Ovary (tissue), 3 donors: ENCODE measurements around the gene SLC4A2.

ENCODE experiments used
- EP300 ChIP-seq: sonication (generic); formaldehyde crosslinking; IDR thresholded peaks from one replicate; pipeline ENCODE4 v1.6.1; 2017; ENCODE audit warnings: antibody characterized with exemption
- POLR2A ChIP-seq: fragments of 450-650 bp; IDR thresholded peaks from one replicate; pipeline ENCODE4 v1.6.1; 2017; ENCODE audit warnings: antibody characterized with exemption, mild to moderate bottlenecking, moderate library complexity
- TF ChIP-seq, protein P1 (sequence below), 3 donors: fragments of 450-650 bp in 2 of 3; fragments of 200-600 bp in 1 of 3; IDR thresholded peaks; one replicate each; pipeline versions ENCODE4 v1.5.1 to v1.8.0; 2016 to 2022; ENCODE audit warnings: antibody characterized with exemption in 3 of 3, mild to moderate bottlenecking in 1 of 3
- donor health status: DM: no; HTN: no; CAD: no.

DNA sequence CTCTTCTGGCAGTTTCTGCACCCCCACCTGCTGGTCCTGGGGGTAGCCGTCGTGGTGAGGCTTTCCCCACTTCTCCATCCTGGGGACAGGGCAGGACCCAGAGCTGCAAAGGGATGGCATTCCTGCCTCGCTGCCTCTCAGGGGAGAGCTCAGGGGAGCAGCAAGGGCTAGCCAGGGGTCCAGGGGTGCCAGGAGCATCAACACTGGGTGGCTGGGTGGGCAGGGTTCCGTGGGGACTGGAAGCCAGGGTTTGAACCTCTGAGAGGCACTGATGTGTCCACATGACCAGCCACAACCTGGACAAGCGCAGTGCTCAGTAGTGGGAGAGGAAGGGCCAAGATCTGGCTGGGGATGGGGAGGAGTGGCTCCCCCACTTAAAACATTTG lies 25.5 kb upstream of the SLC4A2 start:
- TF ChIP-seq, protein P1, sequence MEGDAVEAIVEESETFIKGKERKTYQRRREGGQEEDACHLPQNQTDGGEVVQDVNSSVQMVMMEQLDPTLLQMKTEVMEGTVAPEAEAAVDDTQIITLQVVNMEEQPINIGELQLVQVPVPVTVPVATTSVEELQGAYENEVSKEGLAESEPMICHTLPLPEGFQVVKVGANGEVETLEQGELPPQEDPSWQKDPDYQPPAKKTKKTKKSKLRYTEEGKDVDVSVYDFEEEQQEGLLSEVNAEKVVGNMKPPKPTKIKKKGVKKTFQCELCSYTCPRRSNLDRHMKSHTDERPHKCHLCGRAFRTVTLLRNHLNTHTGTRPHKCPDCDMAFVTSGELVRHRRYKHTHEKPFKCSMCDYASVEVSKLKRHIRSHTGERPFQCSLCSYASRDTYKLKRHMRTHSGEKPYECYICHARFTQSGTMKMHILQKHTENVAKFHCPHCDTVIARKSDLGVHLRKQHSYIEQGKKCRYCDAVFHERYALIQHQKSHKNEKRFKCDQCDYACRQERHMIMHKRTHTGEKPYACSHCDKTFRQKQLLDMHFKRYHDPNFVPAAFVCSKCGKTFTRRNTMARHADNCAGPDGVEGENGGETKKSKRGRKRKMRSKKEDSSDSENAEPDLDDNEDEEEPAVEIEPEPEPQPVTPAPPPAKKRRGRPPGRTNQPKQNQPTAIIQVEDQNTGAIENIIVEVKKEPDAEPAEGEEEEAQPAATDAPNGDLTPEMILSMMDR (IDR thresholded peaks at IDR 0.05), result no peak
- TF ChIP-seq EP300 (no peak), POLR2A (no peak)
